Mucosa of stomach (tissue), 1 donor: ENCODE results near the gene MED27.
A peak's percentile ranks its signal among the peaks of the same experiment; 100 is the strongest.

ENCODE experiments used
- H3K27me3 ChIP-seq: one replicate; pipeline ENCODE4 v1.7.0; 2013; ENCODE audit warnings: mild to moderate bottlenecking, low read length; ENCODE audit not compliant: control insufficient read depth, insufficient read depth
- H3K36me3 ChIP-seq: one replicate; pipeline ENCODE4 v1.7.0; 2013; ENCODE audit warnings: low read length; ENCODE audit not compliant: control insufficient read depth, insufficient read depth
- H3K4me1 ChIP-seq: one replicate; pipeline ENCODE4 v1.7.0; 2013; ENCODE audit warnings: mild to moderate bottlenecking, low read length; ENCODE audit not compliant: control insufficient read depth, insufficient read depth
- H3K4me3 ChIP-seq: one replicate; pipeline ENCODE4 v1.7.0; 2013; ENCODE audit warnings: low read length
- H3K9ac ChIP-seq: one replicate; pipeline ENCODE4 v1.7.0; 2013; ENCODE audit warnings: mild to moderate bottlenecking, low read length, moderate library complexity
- H3K9me3 ChIP-seq: one replicate; pipeline ENCODE4 v1.7.0; 2013; ENCODE audit warnings: mild to moderate bottlenecking, low read length, moderate library complexity; ENCODE audit not compliant: control insufficient read depth
- donor health status: Pancreatic carcinoma.

The MED27 gene

GRCh38 chr9:132079391-132080091 lies at the start of gene MED27:
Gene MED27 (minus strand): TSS chr9:132079867. CDS start chr9:132079844, 23 bp downstream.
- H3K27me3 ChIP-seq: no peaks in the 10 kb centered on the region
- peaks cover 6% of the 10 kb centered on the region for H3K36me3 ChIP-seq
- peak within 1 kb of the TSS; percentile 70 for H3K4me3 ChIP-seq
- peak within 1 kb of the TSS; percentile 70 for H3K9ac ChIP-seq
- H3K9me3 ChIP-seq: no peaks in the 10 kb centered on the region
- H3K4me1 ChIP-seq: peaks cover 11% of the 10 kb centered on the region

- peaks cover 35% of the 10 kb centered on the region for H3K27me3 ChIP-seq
Observed at GRCh38 chr9:132127888-132128534, 48.3 kb upstream of the MED27 start.

GRCh38 chr9:132126680-132127236 lies 47.1 kb upstream of the MED27 start:
- H3K9ac ChIP-seq: no peak overlapping the region
- no peaks in the 10 kb centered on the region for H3K4me1 ChIP-seq
- H3K4me3 ChIP-seq: no peak overlapping the region
- no peaks in the 10 kb centered on the region for H3K36me3 ChIP-seq
- H3K9me3 ChIP-seq: no peaks in the 10 kb centered on the region
- peaks cover 40% of the 10 kb centered on the region for H3K27me3 ChIP-seq

More at GRCh38 chr9:132127888-132128534, 48.3 kb upstream of the MED27 start:
- Histone ChIP-seq H3K4me3 (no peak overlapping the region), H3K9me3 (no peaks in the 10 kb centered on the region), H3K9ac (no peak overlapping the region), H3K36me3 (no peaks in the 10 kb centered on the region), H3K4me1 (no peaks in the 10 kb centered on the region)

GRCh38 chr9:132125944-132126679 lies 46.4 kb upstream of the MED27 start:
- H3K27me3 ChIP-seq: peaks cover 39% of the 10 kb centered on the region

GRCh38 chr9:132125361-132125760 lies 45.7 kb upstream of the MED27 start:
- peaks cover 36% of the 10 kb centered on the region for H3K27me3 ChIP-seq
- no peak overlapping the region for H3K4me3 ChIP-seq
- no peaks in the 10 kb centered on the region for H3K9me3 ChIP-seq
- no peaks in the 10 kb centered on the region for H3K4me1 ChIP-seq
- no peaks in the 10 kb centered on the region for H3K36me3 ChIP-seq
- H3K9ac ChIP-seq: no peak overlapping the region

More at GRCh38 chr9:132125944-132126679, 46.4 kb upstream of the MED27 start:
- Histone ChIP-seq H3K36me3 (no peaks in the 10 kb centered on the region), H3K4me3 (no peak overlapping the region), H3K4me1 (no peaks in the 10 kb centered on the region), H3K9ac (no peak overlapping the region), H3K9me3 (no peaks in the 10 kb centered on the region)

GRCh38 chr9:132124800-132125199 lies 45.1 kb upstream of the MED27 start:
- Histone ChIP-seq H3K9me3 (no peaks in the 10 kb centered on the region), H3K4me3 (no peak overlapping the region), H3K9ac (no peak overlapping the region), H3K36me3 (no peaks in the 10 kb centered on the region), H3K4me1 (no peaks in the 10 kb centered on the region), H3K27me3 (peaks cover 35% of the 10 kb centered on the region)

GRCh38 chr9:132121021-132121420 lies 41.4 kb upstream of the MED27 start:
- no peak overlapping the region for H3K4me3 ChIP-seq
- no peaks in the 10 kb centered on the region for H3K36me3 ChIP-seq
- no peak overlapping the region for H3K9ac ChIP-seq
- peaks cover 24% of the 10 kb centered on the region for H3K27me3 ChIP-seq
- H3K9me3 ChIP-seq: no peaks in the 10 kb centered on the region
- no peaks in the 10 kb centered on the region for H3K4me1 ChIP-seq

GRCh38 chr9:132117694-132118093 lies 38.0 kb upstream of the MED27 start:
- Histone ChIP-seq H3K36me3 (no peaks in the 10 kb centered on the region), H3K4me3 (no peak overlapping the region), H3K27me3 (peaks cover 9% of the 10 kb centered on the region), H3K4me1 (no peaks in the 10 kb centered on the region), H3K9me3 (no peaks in the 10 kb centered on the region), H3K9ac (no peak overlapping the region)

GRCh38 chr9:132116583-132116982 lies 36.9 kb upstream of the MED27 start:
- H3K9ac ChIP-seq: no peak overlapping the region
- H3K4me3 ChIP-seq: no peak overlapping the region
- no peaks in the 10 kb centered on the region for H3K4me1 ChIP-seq
- H3K36me3 ChIP-seq: no peaks in the 10 kb centered on the region
- no peaks in the 10 kb centered on the region for H3K9me3 ChIP-seq
- peaks cover 2% of the 10 kb centered on the region for H3K27me3 ChIP-seq

GRCh38 chr9:132114102-132114707 lies 34.5 kb upstream of the MED27 start:
- H3K36me3 ChIP-seq: no peaks in the 10 kb centered on the region
- H3K4me3 ChIP-seq: no peak overlapping the region
- no peaks in the 10 kb centered on the region for H3K9me3 ChIP-seq
- no peaks in the 10 kb centered on the region for H3K27me3 ChIP-seq
- no peaks in the 10 kb centered on the region for H3K4me1 ChIP-seq
- H3K9ac ChIP-seq: no peak overlapping the region

GRCh38 chr9:132109291-132109690 lies 29.6 kb upstream of the MED27 start:
- H3K4me3 ChIP-seq: no peak overlapping the region
- H3K9ac ChIP-seq: no peak overlapping the region
- H3K4me1 ChIP-seq: no peaks in the 10 kb centered on the region
- H3K27me3 ChIP-seq: no peaks in the 10 kb centered on the region
- no peaks in the 10 kb centered on the region for H3K9me3 ChIP-seq
- H3K36me3 ChIP-seq: no peaks in the 10 kb centered on the region
